SK-N-SH (cell line): ENCODE measurements around the gene SHH. TPM values are rescaled to one million over a fixed set of nuclear protein-coding genes. Genes with fewer than 3 reads are reported as not detected.

Source experiments
- CTCF ChIA-PET: fragments of 300-600, 350-600 bp; formaldehyde crosslinking; extraction: SDS; loops from one replicate; lab custom pipeline; 2021; lab: Yijun Ruan, JAX
- POLR2A ChIA-PET: fragments of 350-600 bp; sonication (Branson Sonifier 250); formaldehyde crosslinking; extraction: SDS; loops from one replicate; lab custom pipeline; 2020; ENCODE audit warnings: antibody characterized with exemption, inconsistent platforms; lab: Yijun Ruan, JAX
- DNase-seq: peaks from one replicate; pipeline ENCODE4 v3.0.0; 2012
- H2AFZ ChIP-seq: fragments of 200-600 bp; sonication (generic); 2 replicates; pipeline ENCODE4 v1.8.1; 2016; ENCODE audit warnings: antibody characterized with exemption, mild to moderate bottlenecking, low read depth
- H3F3A ChIP-seq: fragments of 200-600 bp; sonication (generic); replicated peaks from 2 replicates; pipeline ENCODE3; 2016; ENCODE audit warnings: antibody characterized with exemption, mild to moderate bottlenecking; ENCODE audit not compliant: insufficient read depth
- H3K27ac ChIP-seq, 2 experiments: fragments of 200-500 bp in 1 of 2; fragments of 200-600 bp in 1 of 2; sonication (Bioruptor generic) in 1 of 2; sonication (generic), shearing (Covaris generic) in 1 of 2; 2 replicates each; pipeline versions ENCODE4 v1.5.1 to v1.6.1; 2014 to 2016; ENCODE audit warnings: low read depth in 2 of 2, inconsistent platforms in 1 of 2, low read length in 1 of 2, mild to moderate bottlenecking in 1 of 2, mixed read lengths in 1 of 2
- H3K27me3 ChIP-seq: fragments of 200-600 bp; sonication (generic), shearing (Covaris generic); 2 replicates; pipeline ENCODE4 v1.6.1; 2016; ENCODE audit warnings: mixed run types; ENCODE audit not compliant: insufficient read depth
- H3K36me3 ChIP-seq, 2 experiments: fragments of 200-500 bp in 1 of 2; fragments of 200-600 bp in 1 of 2; sonication (Bioruptor generic) in 1 of 2; sonication (generic) in 1 of 2; replicated peaks in 1 of 2; 2 replicates each; pipeline versions ENCODE3 to v1.5.1; 2014 to 2016; ENCODE audit warnings: low read length in 1 of 2, mild to moderate bottlenecking in 1 of 2; ENCODE audit not compliant: insufficient read depth in 2 of 2, control insufficient read depth in 1 of 2
- H3K4me1 ChIP-seq, 2 experiments: fragments of 200-500 bp in 1 of 2; fragments of 200-600 bp in 1 of 2; sonication (Bioruptor generic) in 1 of 2; sonication (generic), shearing (Covaris generic) in 1 of 2; 2 replicates each; pipeline versions ENCODE4 v1.5.1 to v1.6.1; 2014 to 2016; ENCODE audit warnings: low read depth in 1 of 2, low read length in 1 of 2, mixed run types in 1 of 2; ENCODE audit not compliant: insufficient read depth in 2 of 2, control insufficient read depth in 1 of 2
- H3K4me2 ChIP-seq: fragments of 200-600 bp; sonication (generic), shearing (Covaris generic); 2 replicates; pipeline ENCODE4 v1.6.1; 2017; ENCODE audit warnings: mixed run types
- H3K4me3 ChIP-seq, 2 experiments: fragments of 200-500 bp in 1 of 2; fragments of 200-600 bp in 1 of 2; sonication (Bioruptor generic) in 1 of 2; sonication (generic), shearing (Covaris generic) in 1 of 2; 2 replicates each; pipeline versions ENCODE4 v1.5.1 to v1.8.1; 2014 to 2016; ENCODE audit warnings: low read depth in 2 of 2, inconsistent platforms in 1 of 2, low read length in 1 of 2, mild to moderate bottlenecking in 1 of 2, mixed read lengths in 1 of 2, moderate library complexity in 1 of 2
- H3K79me2 ChIP-seq: fragments of 200-600 bp; sonication (generic); 2 replicates; pipeline ENCODE4 v1.8.1; 2017; ENCODE audit warnings: mild to moderate bottlenecking; ENCODE audit not compliant: insufficient read depth
- H3K9ac ChIP-seq: fragments of 200-600 bp; sonication (generic); 2 replicates; pipeline ENCODE4 v1.6.1; 2017; ENCODE audit warnings: mixed run types
- H3K9me2 ChIP-seq: fragments of 200-600 bp; sonication (generic); 2 replicates; pipeline ENCODE4 v1.6.1; 2017; ENCODE audit warnings: mixed run types
- H3K9me3 ChIP-seq: fragments of 200-600 bp; sonication (generic); 2 replicates; pipeline ENCODE4 v1.6.1; 2017; ENCODE audit warnings: mixed run types, mild to moderate bottlenecking, moderate library complexity
- H4K20me1 ChIP-seq: fragments of 200-600 bp; sonication (generic); 2 replicates; pipeline ENCODE4 v1.6.1; 2017; ENCODE audit warnings: mild to moderate bottlenecking, mixed run types; ENCODE audit not compliant: insufficient read depth
- CHD2 ChIP-seq: fragments of 150-350 bp; IDR thresholded peaks from 2 replicates; pipeline ENCODE4 v1.6.1; 2018; ENCODE audit warnings: low read length; ENCODE audit not compliant: partially characterized antibody
- CTCF ChIP-seq: fragments of 200-600 bp; sonication (generic); IDR thresholded peaks from 2 replicates; pipeline ENCODE4 v1.6.1; 2017; ENCODE audit warnings: antibody characterized with exemption, mild to moderate bottlenecking, moderate library complexity
- ELF1 ChIP-seq: IDR thresholded peaks from 2 replicates; pipeline ENCODE4 v1.4.0; 2012
- EP300 ChIP-seq, 2 experiments: IDR thresholded peaks; 2 replicates each; pipeline versions ENCODE4 v1.4.0 to v1.6.1; 2012; ENCODE audit warnings: borderline replicate concordance in 1 of 2, low read depth in 1 of 2, low read length in 1 of 2
- FOSL2 ChIP-seq: IDR thresholded peaks from 2 replicates; pipeline ENCODE4 v1.4.0; 2012; ENCODE audit warnings: low read depth, mild to moderate bottlenecking, moderate library complexity, borderline replicate concordance
- NFIC ChIP-seq: IDR thresholded peaks from 2 replicates; pipeline ENCODE4 v1.4.0; 2012; ENCODE audit warnings: borderline replicate concordance
- NRF1 ChIP-seq: IDR thresholded peaks from 2 replicates; pipeline ENCODE4 v1.6.1; 2012; ENCODE audit warnings: low read depth, mild to moderate bottlenecking, low read length
- PBX3 ChIP-seq: IDR thresholded peaks from 2 replicates; pipeline ENCODE4; 2012
- RAD21 ChIP-seq: IDR thresholded peaks from 2 replicates; pipeline ENCODE4 v1.6.1; 2012; ENCODE audit warnings: mild to moderate bottlenecking, low read length
- REST ChIP-seq: IDR thresholded peaks from 2 replicates; pipeline ENCODE4 v1.6.1; 2012; ENCODE audit warnings: mild to moderate bottlenecking, low read depth, low read length, moderate library complexity
- TCF12 ChIP-seq: IDR thresholded peaks from 2 replicates; pipeline ENCODE4 v1.4.0; 2012
- USF1 ChIP-seq: IDR thresholded peaks from 2 replicates; pipeline ENCODE4 v1.4.0; 2012; ENCODE audit warnings: low read depth, borderline replicate concordance
- YY1 ChIP-seq: IDR thresholded peaks from 2 replicates; pipeline ENCODE4 v1.4.0; 2012; ENCODE audit warnings: low read depth, mild to moderate bottlenecking
- WGBS: methylation state at CpG from one replicate; pipeline ENCODE4 v1.1.6; 2017; ENCODE audit warnings: low lambda C conversion rate; 5-methylcytosine and 5-hydroxymethylcytosine counted together
- polyA plus RNA-seq, 3 experiments: library from polyadenylated mRNA; depleted of rRNA; stranded (reverse); fragments of >200 nt; gene quantifications; 2 replicates each; pipeline ENCODE4 v1.2.3, GENCODE V29; 2012

SHH gene
- polyA plus RNA-seq, 1 of the 3 experiments (the other 2 are of a cell fraction): not detected

- TF ChIP-seq REST (no peak), USF1 (no peak), YY1 (no peak), CHD2 (no peak)
Observed at GRCh38 chr7:155845226-155845625, 33.0 kb upstream of the SHH start (continued).

- WGBS: 29% methylated on average over 16 of the region's 16 CpGs
- H3K27me3 ChIP-seq: peaks cover 97% of the 10 kb centered on the region
- no peaks in the 10 kb centered on the region for H3K9me3 ChIP-seq
- DNase-seq: no peak
- no peaks in the 10 kb centered on the region for H3K36me3 ChIP-seq
- H3K4me1 ChIP-seq: no peaks in the 10 kb centered on the region
- H3K9ac ChIP-seq: no peak overlapping the region
- no peaks in the 10 kb centered on the region for H4K20me1 ChIP-seq
- TF ChIP-seq RAD21 (no peak), REST (no peak), NFIC (no peak), ELF1 (no peak), FOSL2 (no peak), NRF1 (no peak), PBX3 (no peak), CTCF (no peak), EP300 (IDR thresholded peaks at IDR 0.05; ENCODE audit: borderline replicate concordance in 1 of 2, low read depth in 1 of 2, low read length in 1 of 2) (no peak), TCF12 (no peak)
- H3K4me2 ChIP-seq: no peak overlapping the region
- H3F3A ChIP-seq: no peaks in the 10 kb centered on the region
- H3K79me2 ChIP-seq: no peaks in the 10 kb centered on the region
- H3K4me3 ChIP-seq: no peak overlapping the region
- POLR2A ChIA-PET: no interaction called here
- CTCF ChIA-PET: interaction anchor here (0.6 kb wide), 1 partner anchor 1166 kb away, joined by 4 read pairs; the partner anchor contains the start of gene MNX1
- H2AFZ ChIP-seq: no peak overlapping the region
- no peaks in the 10 kb centered on the region for H3K9me2 ChIP-seq
- no peak overlapping the region for H3K27ac ChIP-seq
Observed at GRCh38 chr7:155844526-155844925, 32.3 kb upstream of the SHH start.
